ENCODE measurements around the gene CCL21.

GRCh38 chr9:34693560-34693959, 16.4 kb downstream of the CCL21 start:
- TF ChIP-seq POLR2A (IDR thresholded peaks at IDR 0.05) (no peak), CTCF (IDR thresholded peaks at IDR 0.05) (no peak)
